Kidney tubule cell (primary cell): ENCODE measurements around the gene NFKBIA.
"Not testable (repeated sequence)": the region's sequence is repeated elsewhere in the genome, so short reads cannot be mapped to it uniquely, and the experiment has no call there.

Experiments
- DNase-seq: peaks from one replicate; pipeline ENCODE4 v3.0.0-alpha.2; 2018; ENCODE audit warnings: low spot score

NFKBIA gene

GRCh38 chr14:35408026-35408425, 3.5 kb upstream of the NFKBIA start:
- DNase-seq: no peak

- DNase-seq: no peak
Measured at GRCh38 chr14:35407306-35407630, 2.7 kb upstream of the NFKBIA start.

- DNase-seq: peak; percentile 75
Measured at GRCh38 chr14:35406506-35407305, 2.2 kb upstream of the NFKBIA start.

- no peak for DNase-seq
Measured at GRCh38 chr14:35406090-35406489, 1.5 kb upstream of the NFKBIA start.

- DNase-seq: peak; percentile 32
Measured at GRCh38 chr14:35405304-35405996, 901 bp upstream of the NFKBIA start.

- DNase-seq: peak; percentile 97
Measured at GRCh38 chr14:35403603-35404448, 723 bp downstream of the NFKBIA start.

GRCh38 chr14:35403114-35403602, 1.4 kb downstream of the NFKBIA start:
- peak; percentile 77 for DNase-seq

GRCh38 chr14:35402323-35403113, 2.0 kb downstream of the NFKBIA start:
- DNase-seq: peak; percentile 65

GRCh38 chr14:35401422-35402265, 2.9 kb downstream of the NFKBIA start:
- peak; percentile 31 for DNase-seq

- peak; percentile 34 for DNase-seq
Measured at GRCh38 chr14:35400648-35401421, 3.7 kb downstream of the NFKBIA start.

- peak; percentile 74 for DNase-seq
Measured at GRCh38 chr14:35399083-35399937, 5.2 kb downstream of the NFKBIA start.

GRCh38 chr14:35398071-35398584, 6.4 kb downstream of the NFKBIA start:
- peak; percentile 52 for DNase-seq

- not testable (repeated sequence) for DNase-seq
Measured at GRCh38 chr14:35396610-35397009, 7.9 kb downstream of the NFKBIA start.

GRCh38 chr14:35395283-35395682, 9.3 kb downstream of the NFKBIA start:
- DNase-seq: no peak

GRCh38 chr14:35394326-35395013, 10.1 kb downstream of the NFKBIA start:
- no peak for DNase-seq

GRCh38 chr14:35393826-35394225, 10.7 kb downstream of the NFKBIA start:
- DNase-seq: no peak

GRCh38 chr14:35392103-35392502, 12.4 kb downstream of the NFKBIA start:
- DNase-seq: no peak

GRCh38 chr14:35391388-35391710, 13.2 kb downstream of the NFKBIA start:
- no peak for DNase-seq
